PC-3 (cell line): ENCODE data around the gene RABGAP1L.

Source experiments
- CTCF ChIP-seq: fragments of 300-600 bp; sonication (generic); conservative IDR thresholded peaks from 2 replicates; pipeline ENCODE4 v1.5.1; 2017; ENCODE audit warnings: antibody characterized with exemption, low read depth, mild to moderate bottlenecking, low read length
- EZH2 ChIP-seq: fragments of 300-600 bp; sonication (generic); IDR thresholded peaks from one replicate; pipeline ENCODE4 v1.6.1; 2017; ENCODE audit warnings: antibody characterized with exemption, mild to moderate bottlenecking, low read length; ENCODE audit not compliant: unreplicated experiment
- EZH2phosphoT487 ChIP-seq: fragments of 300-600 bp; sonication (generic); IDR thresholded peaks from 2 replicates; pipeline ENCODE4 v1.6.1; 2018; ENCODE audit warnings: mild to moderate bottlenecking, antibody characterized with exemption, low read length, borderline replicate concordance

DNA sequence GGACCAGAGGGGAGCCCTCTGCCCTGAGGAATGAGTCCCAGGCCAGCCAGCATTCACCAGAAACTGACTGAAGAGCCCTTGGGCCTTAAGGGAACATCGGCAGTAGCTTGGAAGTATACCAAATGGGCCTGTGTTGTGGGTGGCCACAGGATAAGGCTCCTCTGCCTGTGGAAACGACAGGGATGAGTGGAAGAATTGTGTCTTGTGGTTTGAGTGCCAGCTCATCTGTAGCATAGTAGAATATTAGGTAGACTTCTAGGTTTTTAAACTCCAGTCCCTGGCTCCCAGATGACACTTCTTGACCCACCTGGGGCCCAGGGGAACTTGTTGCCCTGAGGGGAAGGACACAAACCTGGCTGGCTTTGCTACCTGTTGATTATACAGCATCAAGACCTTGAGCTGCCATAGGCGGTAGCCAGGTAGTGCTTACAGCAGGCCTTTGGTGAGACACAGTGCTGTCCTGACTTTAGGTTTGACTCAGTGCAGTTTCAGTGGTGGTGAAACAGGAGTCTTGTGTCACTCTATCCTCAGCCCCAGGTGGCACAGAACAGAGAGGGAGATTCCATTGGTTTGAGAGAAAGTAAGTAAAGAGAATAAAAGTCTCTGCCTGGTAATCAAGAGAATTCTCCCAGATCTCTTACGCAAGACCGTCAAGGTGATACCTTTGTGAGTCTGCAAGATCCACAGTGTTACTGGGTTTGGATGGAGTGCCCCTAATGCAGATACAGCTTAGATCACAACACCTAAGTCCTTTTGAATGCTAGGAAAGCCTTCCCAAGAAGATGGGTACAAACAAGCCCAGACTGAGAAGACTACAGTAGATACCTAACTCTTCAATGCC is 50.2 kb downstream of the RABGAP1L start:
- TF ChIP-seq CTCF (no peak), EZH2 (no peak), EZH2phosphoT487 (no peak)
